GM04504 (cell line): Measurements from ENCODE around the gene CCR9.

Source experiments
- DNase-seq: peaks from one replicate; pipeline ENCODE4 v3.0.0-alpha.2; 2012; ENCODE audit warnings: low read depth

CCR9 gene

GRCh38 chr3:45873036-45873435, 13.3 kb upstream of the CCR9 start:
- DNase-seq: no peak

- DNase-seq: no peak
Observed at GRCh38 chr3:45873638-45874037, 12.7 kb upstream of the CCR9 start.

GRCh38 chr3:45874677-45875346, 11.5 kb upstream of the CCR9 start:
- DNase-seq: no peak

GRCh38 chr3:45878124-45878523, 8.2 kb upstream of the CCR9 start:
- DNase-seq: no peak

GRCh38 chr3:45880725-45881077, 5.6 kb upstream of the CCR9 start:
- no peak for DNase-seq

- no peak for DNase-seq
Observed at GRCh38 chr3:45881078-45882022, 5.0 kb upstream of the CCR9 start.

GRCh38 chr3:45884368-45885201, 1.8 kb upstream of the CCR9 start:
- DNase-seq: no peak

GRCh38 chr3:45887285-45887684, 942 bp downstream of the CCR9 start:
- no peak for DNase-seq

- DNase-seq: no peak
Observed at GRCh38 chr3:45887759-45888511, 1.6 kb downstream of the CCR9 start.

- DNase-seq: no peak
Observed at GRCh38 chr3:45889337-45889736, 3.0 kb downstream of the CCR9 start.

GRCh38 chr3:45890405-45890804, 4.1 kb downstream of the CCR9 start:
- no peak for DNase-seq

- DNase-seq: no peak
Observed at GRCh38 chr3:45892161-45892560, 5.8 kb downstream of the CCR9 start.

- DNase-seq: no peak
Observed at GRCh38 chr3:45894015-45894414, 7.7 kb downstream of the CCR9 start.

GRCh38 chr3:45895686-45896468, 9.5 kb downstream of the CCR9 start:
- no peak for DNase-seq

- no peak for DNase-seq
Observed at GRCh38 chr3:45896956-45897355, 10.6 kb downstream of the CCR9 start.

- no peak for DNase-seq
Observed at GRCh38 chr3:45904931-45905330, 18.6 kb downstream of the CCR9 start.

GRCh38 chr3:45905755-45906154, 19.4 kb downstream of the CCR9 start:
- DNase-seq: no peak

GRCh38 chr3:45906681-45907407, 20.5 kb downstream of the CCR9 start:
- DNase-seq: peak; percentile 24

GRCh38 chr3:45907769-45908705, 21.7 kb downstream of the CCR9 start:
- DNase-seq: no peak
